Left lung (tissue), 10 donors: Measurements from ENCODE around the gene CCDC137. TPM values are rescaled to one million over a fixed set of nuclear protein-coding genes. Genes with fewer than 3 reads are reported as not detected.

Experiments used
- ATAC-seq: fragments of 200-7000 bp; cut with Tn5 transposase; one replicate; pipeline ENCODE4 v1.9.1; 2020; ENCODE audit warnings: moderate library complexity
- DNase-seq, 4 donors: peaks; one replicate each; pipeline ENCODE4 v3.0.0-alpha.2; 2013 to 2020
- H3K27ac ChIP-seq, 2 donors: fragments of 200-600 bp; sonication (generic) in 1 of 2; one replicate each; pipeline versions ENCODE4 v1.5.0 to v1.8.0; 2020 to 2021
- H3K27me3 ChIP-seq, 2 donors: fragments of 200-600 bp; sonication (generic) in 1 of 2; one replicate each; pipeline versions ENCODE4 v1.5.0 to v1.8.0; 2020 to 2021
- H3K36me3 ChIP-seq, 2 donors: fragments of 200-600 bp; sonication (generic) in 1 of 2; one replicate each; pipeline versions ENCODE4 v1.5.0 to v1.8.0; 2020 to 2021
- H3K4me1 ChIP-seq, 2 donors: fragments of 200-600 bp; one replicate each; pipeline ENCODE4 v1.8.0; 2021
- H3K4me3 ChIP-seq, 2 donors: fragments of 200-600 bp; sonication (generic) in 1 of 2; one replicate each; pipeline versions ENCODE4 v1.5.0 to v1.8.0; 2020 to 2021; ENCODE audit warnings: mild to moderate bottlenecking in 1 of 2
- H3K9me3 ChIP-seq, 2 donors: fragments of 200-600 bp; sonication (generic) in 1 of 2; one replicate each; pipeline versions ENCODE4 v1.5.0 to v1.8.0; 2020 to 2021
- CTCF ChIP-seq, 2 donors: fragments of 200-600 bp; sonication (generic) in 1 of 2; IDR thresholded peaks; one replicate each; pipeline versions ENCODE4 v1.5.0 to v1.8.0; 2021; ENCODE audit warnings: antibody characterized with exemption in 2 of 2
- intact Hi-C, 2 donors: fragments of 100-400 bp; cut with DNase I; formaldehyde crosslinking; loops; one replicate each; pipeline versions ENCODE4 v1.11.2 to v1.14.2; 2022
- polyA plus RNA-seq, 6 donors: library from polyadenylated mRNA; unstranded; fragments of 120-200 nt; gene quantifications; one replicate each; pipeline ENCODE4 v1.2.1, GENCODE V29; 2013; ENCODE audit not compliant: insufficient read length in 6 of 6
- total RNA-seq, 2 donors: library from RNA; stranded (reverse); fragmentation: NEBNext Ultra II Directional; extraction: Animal tissue kit (Norgen Biotek cat#: 25700); gene quantifications; one replicate each; pipeline ENCODE4 v1.2.1, GENCODE V29; 2021
- donor health status: DM: no; HTN: yes; CAD: no.
- donor health status: DM: no; HTN: no; CAD: no.

Gene CCDC137
- total and polyA plus RNA-seq, 8 donors = 14.6 to 19.9 (median 15.7) TPM

- intact Hi-C loops = no loop called here
- H3K4me3 ChIP-seq = peak overlapping the region; percentile 93 to 100
- no peaks in the 10 kb centered on the region for H3K9me3 ChIP-seq
- peaks cover 0 to 38% of the 10 kb centered on the region in 2 donors for H3K36me3 ChIP-seq
- no peaks in the 10 kb centered on the region for H3K27me3 ChIP-seq
- ATAC-seq = no peak
- H3K4me1 ChIP-seq = peaks cover 14 to 34% of the 10 kb centered on the region in 2 donors
- H3K27ac ChIP-seq = peak overlapping the region in 1 of 2 donors; percentile 87
- no peak for DNase-seq
- TF ChIP-seq CTCF (IDR thresholded peaks at IDR 0.05) = no peak
Observed at GRCh38 chr17:81682565-81683207, 16.1 kb downstream of the CCDC137 start.

GRCh38 chr17:81683208-81683583 lies 16.7 kb downstream of the CCDC137 start:
- peak overlapping the region; percentile 93 to 100 for H3K4me3 ChIP-seq
- peaks cover 0 to 43% of the 10 kb centered on the region in 2 donors for H3K36me3 ChIP-seq
- ATAC-seq = peak; percentile 24
- no peak for TF ChIP-seq CTCF (IDR thresholded peaks at IDR 0.05)
- DNase-seq = no peak
- no peaks in the 10 kb centered on the region for H3K27me3 ChIP-seq
- peak overlapping the region; percentile 73 to 87 for H3K27ac ChIP-seq
- H3K9me3 ChIP-seq = no peaks in the 10 kb centered on the region
- H3K4me1 ChIP-seq = peaks cover 14 to 34% of the 10 kb centered on the region in 2 donors
- intact Hi-C loops = no loop called here

GRCh38 chr17:81683584-81684441 lies 17.3 kb downstream of the CCDC137 start, which contains the start of the genes ARL16 and HGS:
TSS of gene ARL16 (minus strand) at chr17:81683797. CDS start at chr17:81683753, 44 bp downstream.
TSS of gene HGS (plus strand) at chr17:81684011. CDS start at chr17:81684067, 56 bp downstream.
- Histone ChIP-seq H3K36me3 (peaks cover 0 to 49% of the 10 kb centered on the region in 2 donors), H3K4me3 (peak within 1 kb of the TSS; percentile 93 to 100), H3K9me3 (no peaks in the 10 kb centered on the region), H3K27me3 (no peaks in the 10 kb centered on the region), H3K4me1 (peaks cover 14 to 34% of the 10 kb centered on the region in 2 donors), H3K27ac (peak within 1 kb of the TSS; percentile 73 to 87)
- intact Hi-C loops = no loop called here
- peak; percentile 97 to 100 (median 98) for DNase-seq
- peak; percentile 98 for ATAC-seq
- peak in 1 of 2 donors; percentile 13 for TF ChIP-seq CTCF (IDR thresholded peaks at IDR 0.05)

GRCh38 chr17:81684442-81684911 lies 17.9 kb downstream of the CCDC137 start:
- Histone ChIP-seq H3K9me3 (no peaks in the 10 kb centered on the region), H3K27me3 (no peaks in the 10 kb centered on the region), H3K36me3 (peaks cover 0 to 56% of the 10 kb centered on the region in 2 donors), H3K27ac (peak overlapping the region; percentile 73 to 87), H3K4me1 (peaks cover 14 to 34% of the 10 kb centered on the region in 2 donors), H3K4me3 (peak overlapping the region; percentile 93 to 100)
- no peak for DNase-seq
- no peak for ATAC-seq
- no peak for TF ChIP-seq CTCF (IDR thresholded peaks at IDR 0.05)
- intact Hi-C loops = no loop called here

- H3K27me3 ChIP-seq = no peaks in the 10 kb centered on the region
- peaks cover 14 to 34% of the 10 kb centered on the region in 2 donors for H3K4me1 ChIP-seq
- no peak for TF ChIP-seq CTCF (IDR thresholded peaks at IDR 0.05)
- peak overlapping the region in 1 of 2 donors; percentile 87 for H3K27ac ChIP-seq
- DNase-seq (no peak), ATAC-seq (no peak)
- H3K36me3 ChIP-seq = peaks cover 0 to 60% of the 10 kb centered on the region in 2 donors
- intact Hi-C loops = no loop called here
- H3K9me3 ChIP-seq = no peaks in the 10 kb centered on the region
- H3K4me3 ChIP-seq = peak overlapping the region in 1 of 2 donors; percentile 93
Observed at GRCh38 chr17:81685108-81685507, 18.6 kb downstream of the CCDC137 start.
